Smooth muscle cell (in vitro differentiated cells): ENCODE data around the gene CHD2. TPM values are rescaled to one million over a fixed set of nuclear protein-coding genes. Genes with fewer than 3 reads are reported as not detected.

Source experiments
- DNase-seq: peaks from one replicate; lab custom pipeline; 2025; ENCODE audit not compliant: unreplicated experiment; lab: John Stamatoyannopoulos, UW
- H2AFZ ChIP-seq: fragments of 200-600 bp; sonication (generic); 2 replicates; pipeline ENCODE4 v1.6.0; 2016; ENCODE audit warnings: antibody characterized with exemption, low read depth, mild to moderate bottlenecking
- H3F3A ChIP-seq: fragments of 200-600 bp; sonication (generic); 2 replicates; pipeline ENCODE4 v1.6.0; 2017; ENCODE audit warnings: antibody characterized with exemption, low read depth
- H3K27ac ChIP-seq: fragments of 200-600 bp; sonication (generic); 2 replicates; pipeline ENCODE4 v1.5.1; 2016; ENCODE audit warnings: low read depth, mild to moderate bottlenecking
- H3K27me3 ChIP-seq: fragments of 200-600 bp; sonication (generic); 2 replicates; pipeline ENCODE4 v1.6.1; 2016; ENCODE audit warnings: low read depth, mild to moderate bottlenecking
- H3K36me3 ChIP-seq: fragments of 200-600 bp; sonication (generic); 2 replicates; pipeline ENCODE4 v1.5.1; 2016; ENCODE audit warnings: low read depth
- H3K4me1 ChIP-seq: fragments of 200-600 bp; sonication (generic); 2 replicates; pipeline ENCODE4 v1.5.1; 2016; ENCODE audit warnings: low read depth
- H3K4me2 ChIP-seq: fragments of 200-600 bp; sonication (generic); 2 replicates; pipeline ENCODE4 v1.6.0; 2016; ENCODE audit warnings: mild to moderate bottlenecking
- H3K4me3 ChIP-seq: fragments of 200-600 bp; sonication (generic); 2 replicates; pipeline ENCODE4 v1.5.1; 2016; ENCODE audit warnings: mild to moderate bottlenecking
- H3K79me2 ChIP-seq: fragments of 200-600 bp; sonication (generic); 2 replicates; pipeline ENCODE4 v1.6.0; 2016; ENCODE audit warnings: low read depth, mild to moderate bottlenecking
- H3K9ac ChIP-seq: fragments of 200-600 bp; sonication (generic); 2 replicates; pipeline ENCODE4 v1.6.0; 2016; ENCODE audit warnings: low read depth
- H3K9me3 ChIP-seq: fragments of 200-600 bp; sonication (generic); replicated peaks from 2 replicates; pipeline ENCODE4 v1.5.1; 2016; ENCODE audit warnings: low read depth
- H4K20me1 ChIP-seq: fragments of 200-600 bp; sonication (generic); 2 replicates; pipeline ENCODE4 v1.6.0; 2016; ENCODE audit warnings: low read depth
- CTCF ChIP-seq: fragments of 200-600 bp; sonication (generic); IDR thresholded peaks from 2 replicates; pipeline ENCODE4 v1.5.1; 2017; ENCODE audit warnings: borderline replicate concordance, mild to moderate bottlenecking, antibody characterized with exemption; ENCODE audit not compliant: insufficient read depth, poor library complexity, severe bottlenecking
- WGBS: methylation state at CpG from one replicate; pipeline ENCODE4 v1.1.7; 2016; ENCODE audit warnings: low lambda C conversion rate; 5-methylcytosine and 5-hydroxymethylcytosine counted together
- polyA plus RNA-seq: library from polyadenylated mRNA; unstranded; fragments of >200 nt; fragmentation: Nextera tagmentation; extraction: Ambion mirVana; gene quantifications from 2 replicates; pipeline ENCODE4 v1.2.1, GENCODE V29; 2016
- total RNA-seq: library from RNA; depleted of rRNA; stranded (reverse); fragments of >200 nt; gene quantifications from 2 replicates; pipeline ENCODE4 v1.2.3, GENCODE V29; 2014

CHD2 gene
- total and polyA plus RNA-seq, 2 experiments from 2014 or later = 64.4 to 99.2 TPM

GRCh38 chr15:93049914-93050578, 149.9 kb downstream of the CHD2 start:
- no peak overlapping the region for H2AFZ ChIP-seq
- no peaks in the 10 kb centered on the region for H3K79me2 ChIP-seq
- no peaks in the 10 kb centered on the region for H4K20me1 ChIP-seq
- H3K4me1 ChIP-seq = no peaks in the 10 kb centered on the region
- no peak for TF ChIP-seq CTCF
- WGBS = 88% methylated on average over 15 of the region's 15 CpGs
- H3K36me3 ChIP-seq = no peaks in the 10 kb centered on the region
- H3K4me3 ChIP-seq = no peak overlapping the region
- no peak overlapping the region for H3K9ac ChIP-seq
- H3K27ac ChIP-seq = no peak overlapping the region
- no peaks in the 10 kb centered on the region for H3K9me3 ChIP-seq
- no peaks in the 10 kb centered on the region for H3F3A ChIP-seq
- H3K4me2 ChIP-seq = no peak overlapping the region
- H3K27me3 ChIP-seq = no peaks in the 10 kb centered on the region
- DNase-seq = no peak

- H3K27ac ChIP-seq = no peak overlapping the region
- H3K4me3 ChIP-seq = no peak overlapping the region
- DNase-seq = no peak
- H3K4me2 ChIP-seq = no peak overlapping the region
- no peaks in the 10 kb centered on the region for H3K4me1 ChIP-seq
- no peak for TF ChIP-seq CTCF
- H4K20me1 ChIP-seq = no peaks in the 10 kb centered on the region
- H3F3A ChIP-seq = no peaks in the 10 kb centered on the region
- no peaks in the 10 kb centered on the region for H3K36me3 ChIP-seq
- H3K79me2 ChIP-seq = no peaks in the 10 kb centered on the region
- H2AFZ ChIP-seq = no peak overlapping the region
- 97% methylated on average over 13 of the region's 13 CpGs for whole genome bisulfite sequencing
- no peaks in the 10 kb centered on the region for H3K9me3 ChIP-seq
- no peaks in the 10 kb centered on the region for H3K27me3 ChIP-seq
- no peak overlapping the region for H3K9ac ChIP-seq
Measured at GRCh38 chr15:93050648-93051047, 150.5 kb downstream of the CHD2 start.

GRCh38 chr15:93051236-93052089, 151.3 kb downstream of the CHD2 start:
- no peak overlapping the region for H3K27ac ChIP-seq
- H3K9ac ChIP-seq = no peak overlapping the region
- no peaks in the 10 kb centered on the region for H3K79me2 ChIP-seq
- no peaks in the 10 kb centered on the region for H4K20me1 ChIP-seq
- no peak overlapping the region for H3K4me3 ChIP-seq
- no peak overlapping the region for H3K4me2 ChIP-seq
- WGBS = 97% methylated on average over 32 of the region's 32 CpGs
- H3K4me1 ChIP-seq = no peaks in the 10 kb centered on the region
- H3F3A ChIP-seq = no peaks in the 10 kb centered on the region
- no peak overlapping the region for H2AFZ ChIP-seq
- no peaks in the 10 kb centered on the region for H3K27me3 ChIP-seq
- H3K9me3 ChIP-seq = no peaks in the 10 kb centered on the region
- DNase-seq = no peak
- TF ChIP-seq CTCF = no peak
- H3K36me3 ChIP-seq = no peaks in the 10 kb centered on the region
